HG02938 (cell line): ENCODE measurements around the gene SYNGAP1.
"Not testable (repeated sequence)": the region's sequence is repeated elsewhere in the genome, so short reads cannot be mapped to it uniquely, and the experiment has no call there.

Source experiments
- ATAC-seq: cut with Tn5 transposase; IDR thresholded peaks from one replicate; pipeline ENCODE4 v1.9.1; 2021; ENCODE audit warnings: mild to moderate bottlenecking, moderate library complexity; ENCODE audit not compliant: unreplicated experiment

SYNGAP1 gene

GRCh38 chr6:33399881-33400280, 20.0 kb upstream of the SYNGAP1 start:
- not testable (repeated sequence) for ATAC-seq

DNA sequence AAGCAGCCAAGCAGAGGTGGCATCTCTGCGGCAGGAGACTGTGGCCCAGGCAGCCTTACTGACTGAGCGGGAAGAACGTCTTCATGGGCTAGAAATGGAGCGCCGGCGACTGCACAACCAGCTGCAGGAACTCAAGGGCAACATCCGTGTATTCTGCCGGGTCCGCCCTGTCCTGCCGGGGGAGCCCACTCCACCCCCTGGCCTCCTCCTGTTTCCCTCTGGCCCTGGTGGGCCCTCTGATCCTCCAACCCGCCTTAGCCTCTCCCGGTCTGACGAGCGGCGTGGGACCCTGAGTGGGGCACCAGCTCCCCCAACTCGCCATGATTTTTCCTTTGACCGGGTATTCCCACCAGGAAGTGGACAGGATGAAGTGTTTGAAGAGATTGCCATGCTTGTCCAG, 15.0 kb upstream of the SYNGAP1 start:
- no peak for ATAC-seq

- ATAC-seq: no peak
These were observed 14.4 kb upstream of the SYNGAP1 start for GRCh38 chr6:33405386-33405940.

DNA sequence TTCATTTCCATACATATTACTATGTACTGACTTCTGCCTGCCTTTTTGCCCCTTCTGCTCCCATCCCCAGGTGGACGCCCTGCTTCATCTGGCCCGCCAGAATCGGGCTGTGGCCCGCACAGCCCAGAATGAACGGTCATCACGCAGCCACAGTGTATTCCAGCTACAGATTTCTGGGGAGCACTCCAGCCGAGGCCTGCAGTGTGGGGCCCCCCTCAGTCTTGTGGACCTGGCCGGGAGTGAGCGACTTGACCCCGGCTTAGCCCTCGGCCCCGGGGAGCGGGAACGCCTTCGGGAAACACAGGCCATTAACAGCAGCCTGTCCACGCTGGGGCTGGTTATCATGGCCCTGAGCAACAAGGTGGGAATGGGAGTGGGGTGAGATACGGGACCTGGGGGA, 13.7 kb upstream of the SYNGAP1 start:
- ATAC-seq: no peak

- ATAC-seq: no peak
These were observed 12.6 kb upstream of the SYNGAP1 start for GRCh38 chr6:33407132-33407718.

GRCh38 chr6:33410050-33410710, 9.7 kb upstream of the SYNGAP1 start:
- peak; percentile 74 for ATAC-seq

- ATAC-seq: peak; percentile 32
These were observed 8.9 kb upstream of the SYNGAP1 start, which contains the start of gene PHF1 for GRCh38 chr6:33410711-33411631. PHF1 (plus strand) TSS chr6:33411014; CDS start chr6:33412264, 1,250 bp downstream.

DNA sequence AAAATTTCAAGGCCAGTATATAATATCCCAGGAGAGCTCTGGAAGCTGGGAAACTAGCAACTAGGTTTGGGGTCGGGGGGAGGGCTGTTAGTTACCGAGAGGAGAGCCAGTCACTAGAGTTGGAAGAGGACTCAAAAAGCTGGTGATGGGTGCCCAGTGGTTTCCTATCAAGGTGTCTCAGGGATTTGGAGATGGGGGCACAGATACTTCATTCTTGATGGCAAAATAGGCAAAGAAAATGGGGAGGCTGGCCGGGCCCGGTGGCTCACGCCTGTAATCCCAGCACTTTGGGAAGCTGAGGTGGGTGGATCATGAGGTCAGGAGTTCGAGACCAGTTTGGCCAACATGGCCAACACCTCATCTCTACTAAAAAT, 8.2 kb upstream of the SYNGAP1 start:
- ATAC-seq: no peak

DNA sequence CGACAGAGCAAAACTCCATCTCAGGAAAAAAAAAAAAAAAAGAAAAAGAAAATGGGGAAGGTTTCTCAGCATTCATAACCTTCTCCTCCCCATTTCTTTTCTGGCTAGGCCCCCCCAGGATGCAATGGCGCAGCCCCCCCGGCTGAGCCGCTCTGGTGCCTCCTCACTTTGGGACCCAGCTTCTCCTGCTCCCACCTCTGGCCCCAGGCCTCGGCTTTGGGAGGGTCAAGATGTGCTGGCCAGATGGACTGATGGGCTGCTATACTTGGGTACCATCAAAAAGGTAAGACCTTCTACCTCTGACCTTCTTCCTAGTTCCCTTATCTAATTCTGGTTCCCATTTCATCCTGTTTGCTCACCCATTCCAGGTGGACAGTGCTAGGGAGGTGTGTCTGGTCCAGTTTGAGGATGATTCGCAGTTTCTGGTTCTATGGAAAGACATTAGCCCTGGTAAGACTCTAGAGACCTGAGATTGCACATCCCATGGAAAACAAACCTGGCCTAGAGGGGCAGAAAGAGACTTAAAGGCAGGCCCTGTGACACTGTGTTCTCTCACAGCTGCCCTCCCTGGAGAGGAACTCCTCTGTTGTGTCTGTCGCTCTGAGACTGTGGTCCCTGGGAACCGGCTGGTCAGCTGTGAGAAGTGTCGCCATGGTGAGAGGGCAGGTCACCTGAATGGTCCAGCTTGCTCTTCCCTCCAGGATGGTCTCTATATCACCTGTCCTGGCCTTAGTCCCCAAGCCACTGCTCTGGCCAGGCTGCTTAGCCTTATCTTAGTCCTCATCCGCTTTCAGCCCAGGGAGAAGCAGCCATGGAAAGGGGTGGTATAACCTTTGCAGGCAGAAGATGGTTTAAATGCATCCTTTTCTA, 7.5 kb upstream of the SYNGAP1 start:
- no peak for ATAC-seq

GRCh38 chr6:33413241-33414120, 6.4 kb upstream of the SYNGAP1 start:
- no peak for ATAC-seq

- ATAC-seq: no peak
These were observed 5.1 kb upstream of the SYNGAP1 start for GRCh38 chr6:33414592-33415271.

- no peak for ATAC-seq
These were observed 4.0 kb upstream of the SYNGAP1 start for GRCh38 chr6:33415831-33416230.

- no peak for ATAC-seq
These were observed 3.3 kb upstream of the SYNGAP1 start for GRCh38 chr6:33416386-33417127.

- ATAC-seq: no peak
These were observed 2.5 kb upstream of the SYNGAP1 start for GRCh38 chr6:33417128-33417902.

- ATAC-seq: peak; percentile 87
These were observed 1.8 kb upstream of the SYNGAP1 start, which contains the start of gene CUTA for GRCh38 chr6:33417903-33418689. CUTA (minus strand) TSS chr6:33418107; CDS start chr6:33418000, 107 bp downstream.

DNA sequence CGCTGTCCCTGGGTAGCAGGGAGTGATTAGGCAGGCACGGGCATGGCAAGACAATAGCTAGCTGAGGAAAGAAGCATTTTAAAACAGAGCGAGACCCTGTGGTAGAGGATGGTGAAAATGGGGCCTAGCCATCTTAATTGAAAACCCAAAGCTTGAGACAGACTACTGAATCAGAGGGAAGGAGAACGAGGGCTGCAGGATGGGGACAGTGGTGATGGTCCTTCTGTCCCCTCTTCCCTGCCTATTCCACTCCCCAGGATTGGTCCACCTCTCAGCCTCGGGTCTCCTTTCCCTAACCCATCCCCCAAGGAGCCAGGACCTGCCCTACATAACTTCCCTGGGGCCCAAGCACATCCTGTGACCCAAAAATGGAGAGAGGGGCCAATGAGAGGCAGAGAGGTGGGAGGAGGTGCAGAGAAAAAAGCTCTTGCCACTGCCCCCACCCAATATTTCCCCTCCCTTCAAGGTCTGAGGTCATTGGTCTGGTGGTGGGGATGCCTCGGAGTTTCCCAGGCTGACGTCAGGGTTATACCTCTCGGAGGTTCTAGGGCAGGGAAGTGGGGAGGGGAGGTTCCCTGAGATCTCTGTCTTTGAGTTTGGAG, 1.1 kb upstream of the SYNGAP1 start:
- ATAC-seq: no peak
